Stimulated activated CD8-positive, alpha-beta memory T cell treated with anti-CD3 and anti-CD28 coated beads, Interleukin-2, amount 100 ng/mL, for 1 hour (primary cell): ENCODE data around the gene ZNF683.
"Not testable (repeated sequence)": the region's sequence is repeated elsewhere in the genome, so short reads cannot be mapped to it uniquely, and the experiment has no call there.

ENCODE experiments used
- DNase-seq, 2 donors: peaks; one replicate each; pipeline ENCODE4 v3.0.0-alpha.2; 2020; ENCODE audit warnings: low read depth in 2 of 2

The ZNF683 gene

DNA sequence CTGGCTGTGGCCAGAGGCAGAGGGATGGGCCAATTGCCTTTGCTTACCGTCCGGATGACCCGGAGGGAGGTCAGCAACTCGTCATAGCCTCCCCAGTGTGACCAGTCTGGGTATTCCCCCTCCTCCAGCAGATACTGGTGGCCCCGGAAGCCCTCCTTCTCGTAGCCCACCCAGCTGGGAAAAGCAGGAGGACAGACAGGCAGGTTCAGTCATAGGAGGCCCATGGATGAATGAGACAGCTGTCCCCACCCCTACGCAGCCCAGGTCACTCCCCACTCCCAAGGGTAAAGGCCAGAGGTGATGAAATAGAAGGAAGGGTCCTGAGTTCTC lies 35.4 kb downstream of the ZNF683 start:
- no peak for DNase-seq

DNA sequence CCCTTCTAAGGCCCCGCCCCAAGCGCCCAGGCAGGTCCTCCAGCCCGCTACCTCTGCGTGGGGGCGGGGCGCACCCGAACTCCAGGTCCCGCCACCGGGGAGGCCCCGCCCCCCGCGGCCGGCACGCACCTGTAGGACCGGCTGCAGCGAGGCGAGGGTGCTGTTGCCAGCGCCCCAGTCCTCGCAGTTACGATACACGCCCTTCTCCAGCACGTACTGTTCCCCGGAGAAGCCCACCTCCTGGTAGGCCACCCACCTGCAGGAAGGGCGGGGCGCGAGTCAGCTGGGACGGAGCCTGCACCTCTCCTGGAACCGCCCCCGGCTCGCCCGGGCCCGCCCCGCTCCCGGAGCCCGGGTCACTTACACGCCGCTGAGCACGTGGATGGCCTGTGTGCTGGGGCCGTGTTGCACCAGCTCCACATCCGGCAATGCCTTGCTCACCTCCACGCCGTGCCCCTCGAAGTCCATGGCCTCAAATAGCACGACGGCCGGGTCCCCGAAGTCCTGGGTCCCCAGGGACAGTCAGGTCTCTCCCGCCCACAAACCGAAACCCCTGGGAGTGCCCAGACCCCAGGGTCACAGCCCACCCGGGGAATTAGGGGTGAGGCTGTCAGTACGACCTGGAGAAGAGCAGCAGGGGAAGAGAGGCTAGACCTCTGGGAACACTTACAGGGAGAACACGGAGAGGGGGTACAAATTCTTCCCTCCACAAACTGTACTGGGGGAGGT lies 35.9 kb downstream of the ZNF683 start:
- DNase-seq, result peak; percentile 70 to 76

- no peak for DNase-seq
These were observed 36.6 kb downstream of the ZNF683 start for GRCh38 chr1:26335774-26336476.

DNA sequence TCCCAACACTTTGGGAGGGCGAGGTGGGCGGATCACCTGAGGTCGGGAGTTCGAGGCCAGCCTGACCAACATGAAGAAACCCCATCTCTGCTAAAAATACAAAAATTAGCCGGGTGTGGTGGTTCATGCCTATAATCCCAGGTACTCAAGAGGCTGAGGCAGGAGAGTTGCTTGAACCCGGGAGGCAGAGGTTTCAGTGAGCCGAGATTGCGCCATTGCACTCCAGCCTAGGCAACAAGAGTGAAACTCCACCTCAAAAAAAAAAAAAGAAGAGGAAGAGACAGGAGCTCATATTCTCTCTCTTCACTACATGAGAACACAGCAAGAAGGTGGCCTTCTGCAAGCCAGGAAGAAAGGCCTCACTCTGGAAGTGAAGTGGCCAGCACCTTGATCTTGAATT lies 39.2 kb downstream of the ZNF683 start:
- DNase-seq, result not testable (repeated sequence)

- DNase-seq, result no peak
These were observed 42.3 kb downstream of the ZNF683 start for GRCh38 chr1:26330276-26330675.

DNA sequence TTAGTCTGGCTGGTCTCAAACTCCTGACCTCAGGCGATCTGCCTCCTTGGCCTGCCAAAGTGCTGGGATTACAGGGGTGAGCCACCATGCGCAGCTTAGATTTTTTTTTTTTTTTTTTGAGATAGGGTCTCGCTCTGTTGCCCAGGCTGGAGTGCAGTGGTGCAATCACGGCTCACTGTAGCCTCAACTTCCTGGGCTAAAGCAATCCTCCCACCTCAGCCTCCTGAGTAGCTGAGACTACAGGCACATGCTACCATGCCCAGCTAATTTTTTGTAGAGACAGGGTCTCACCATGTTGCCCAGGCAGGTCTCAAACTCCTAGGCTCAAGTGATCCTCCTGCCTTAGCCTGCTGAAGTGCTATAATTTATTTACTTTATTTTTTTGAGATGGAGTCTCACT lies 43.2 kb downstream of the ZNF683 start:
- not testable (repeated sequence) for DNase-seq

DNA sequence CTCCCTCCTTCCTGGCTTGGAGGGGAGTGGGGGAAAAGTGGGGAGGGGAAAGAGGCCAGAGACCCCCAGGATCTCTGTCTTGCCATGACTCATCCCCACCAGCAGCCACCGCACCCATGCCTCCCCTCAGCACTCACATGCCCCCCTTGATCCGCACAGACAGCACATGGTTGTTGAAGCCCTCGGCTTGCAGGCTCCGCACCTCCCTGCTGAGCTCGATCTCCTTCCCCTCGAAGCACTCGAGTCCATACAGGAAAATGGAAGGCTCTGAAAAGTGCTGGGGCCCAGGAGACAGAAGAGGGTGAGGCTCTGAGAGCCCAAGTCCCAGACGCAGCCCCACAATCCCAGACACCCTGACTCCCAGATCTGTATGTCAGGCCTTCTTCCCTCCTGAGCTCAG lies 44.0 kb downstream of the ZNF683 start:
- DNase-seq, result no peak

DNA sequence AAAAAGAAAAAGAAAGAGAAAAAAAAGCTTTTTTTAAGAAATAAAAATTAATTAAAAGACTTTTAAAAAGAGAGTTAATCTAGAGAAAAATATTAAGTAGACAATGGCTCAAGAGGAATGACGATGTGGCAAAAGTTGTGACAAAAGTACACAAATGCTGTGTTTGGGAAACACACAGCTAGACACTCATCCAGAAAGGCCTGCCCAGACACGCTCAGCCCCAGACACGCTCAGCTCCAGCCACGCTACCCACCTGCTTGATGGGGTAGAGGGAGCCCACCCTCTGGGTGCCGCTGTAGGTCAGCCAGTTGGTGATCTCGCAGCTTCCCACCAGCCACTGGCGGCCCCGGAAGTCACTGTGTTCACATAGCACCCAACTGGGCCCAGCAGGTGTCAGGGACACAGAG lies 44.6 kb downstream of the ZNF683 start:
- DNase-seq, result no peak

DNA sequence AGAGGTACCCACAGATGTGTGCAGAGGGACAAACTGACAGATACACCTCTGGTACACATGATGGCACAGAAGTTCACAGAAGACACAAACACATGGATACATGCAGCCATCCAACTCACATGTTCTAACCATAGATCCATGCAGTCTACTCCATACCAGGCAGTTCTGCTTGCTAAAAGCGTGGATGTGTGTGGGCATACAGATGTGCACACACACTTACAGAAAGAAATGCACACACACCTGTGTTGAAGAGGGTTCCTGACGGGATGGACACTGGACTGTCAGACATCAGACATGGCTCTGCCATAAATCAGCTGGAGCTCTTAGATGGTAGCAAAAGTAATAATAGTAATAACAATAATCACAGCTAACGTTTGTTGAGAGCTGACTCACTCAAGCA lies 48.0 kb downstream of the ZNF683 start:
- DNase-seq, result no peak

- DNase-seq, result no peak
These were observed 49.2 kb downstream of the ZNF683 start for GRCh38 chr1:26323382-26323781.

GRCh38 chr1:26322042-26322331 lies 50.6 kb downstream of the ZNF683 start:
- DNase-seq, result no peak

DNA sequence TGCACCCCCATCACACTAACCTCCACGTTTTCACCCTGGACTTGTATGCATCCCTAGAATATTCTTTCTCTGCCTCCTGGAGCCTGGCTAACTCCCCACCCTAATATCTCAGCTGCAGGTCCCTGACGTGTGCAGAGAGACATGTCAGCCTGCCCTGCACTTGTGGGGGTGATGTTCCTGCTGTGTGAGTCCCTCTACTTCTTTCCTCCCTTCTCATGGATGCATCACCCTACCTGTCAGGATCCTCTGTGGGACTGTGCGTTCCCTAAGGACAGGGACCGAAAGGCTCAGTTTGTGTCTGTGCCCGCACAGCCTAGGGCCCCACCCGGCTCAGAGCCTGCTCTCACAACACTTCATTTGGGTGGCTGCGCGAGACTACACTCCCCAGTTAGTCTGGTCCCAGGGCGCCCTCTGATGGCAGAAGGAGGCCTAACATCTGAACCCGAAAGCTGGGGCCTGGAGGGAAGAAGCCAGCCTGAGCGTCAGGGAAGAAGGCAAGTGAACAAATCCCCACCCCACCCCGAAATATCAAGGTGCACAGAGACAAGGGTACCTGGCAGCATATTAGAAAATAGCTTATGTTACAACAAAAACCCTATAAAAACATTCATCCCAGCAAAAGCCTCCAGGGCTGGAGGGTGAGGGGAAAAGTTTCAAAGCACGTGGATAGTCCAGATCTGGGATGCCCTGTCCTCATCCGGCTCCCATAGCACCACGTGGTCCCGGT lies 51.1 kb downstream of the ZNF683 start:
- DNase-seq, result peak; percentile 90 to 92

DNA sequence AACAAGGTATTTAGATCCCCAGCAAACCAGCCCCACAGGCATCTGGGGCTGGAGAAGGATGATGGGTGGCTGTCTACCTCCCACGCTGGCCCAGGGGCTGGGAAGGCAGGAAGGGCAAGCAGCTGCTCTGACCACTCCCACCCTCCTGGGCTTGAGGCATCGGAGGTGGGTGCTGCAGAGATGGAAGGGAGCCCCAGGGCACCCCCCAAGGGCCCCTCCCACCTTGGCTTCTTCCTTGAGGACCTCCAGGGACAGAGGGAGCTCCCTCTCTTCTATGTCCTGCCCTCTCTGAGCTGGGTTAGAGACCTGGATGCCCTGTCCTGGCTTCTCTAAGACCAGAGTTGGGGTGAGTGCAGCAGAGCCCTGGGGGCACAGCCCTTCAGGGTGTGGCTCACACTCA lies 51.7 kb downstream of the ZNF683 start:
- DNase-seq, result no peak

GRCh38 chr1:26318338-26319064 lies 54.0 kb downstream of the ZNF683 start:
- no peak for DNase-seq

GRCh38 chr1:26317612-26318337 lies 54.8 kb downstream of the ZNF683 start, which contains the start of gene CD52:
TSS of gene CD52 (plus strand) at chr1:26317958. CDS start at chr1:26318018, 60 bp downstream.
- peak; percentile 22 to 49 for DNase-seq

DNA sequence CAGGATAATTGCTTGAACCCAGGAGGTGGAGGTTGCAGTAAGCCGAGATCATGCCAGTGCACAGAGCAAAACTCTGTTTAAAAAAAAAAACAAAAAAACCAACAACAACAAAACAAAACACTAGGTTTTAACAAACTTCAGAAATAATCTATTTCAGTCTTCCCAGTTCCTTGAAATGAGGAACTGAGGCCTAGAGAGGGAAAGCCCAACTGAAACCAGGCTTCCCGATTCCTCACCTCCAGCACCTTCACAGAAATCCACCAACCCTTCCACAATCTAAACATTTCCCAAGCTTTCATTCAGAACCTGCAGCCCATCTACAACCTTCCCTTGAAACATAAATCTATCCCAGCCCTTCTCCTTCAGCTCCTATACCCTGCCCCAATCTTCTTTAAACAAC lies 55.4 kb downstream of the ZNF683 start:
- DNase-seq, result no peak

DNA sequence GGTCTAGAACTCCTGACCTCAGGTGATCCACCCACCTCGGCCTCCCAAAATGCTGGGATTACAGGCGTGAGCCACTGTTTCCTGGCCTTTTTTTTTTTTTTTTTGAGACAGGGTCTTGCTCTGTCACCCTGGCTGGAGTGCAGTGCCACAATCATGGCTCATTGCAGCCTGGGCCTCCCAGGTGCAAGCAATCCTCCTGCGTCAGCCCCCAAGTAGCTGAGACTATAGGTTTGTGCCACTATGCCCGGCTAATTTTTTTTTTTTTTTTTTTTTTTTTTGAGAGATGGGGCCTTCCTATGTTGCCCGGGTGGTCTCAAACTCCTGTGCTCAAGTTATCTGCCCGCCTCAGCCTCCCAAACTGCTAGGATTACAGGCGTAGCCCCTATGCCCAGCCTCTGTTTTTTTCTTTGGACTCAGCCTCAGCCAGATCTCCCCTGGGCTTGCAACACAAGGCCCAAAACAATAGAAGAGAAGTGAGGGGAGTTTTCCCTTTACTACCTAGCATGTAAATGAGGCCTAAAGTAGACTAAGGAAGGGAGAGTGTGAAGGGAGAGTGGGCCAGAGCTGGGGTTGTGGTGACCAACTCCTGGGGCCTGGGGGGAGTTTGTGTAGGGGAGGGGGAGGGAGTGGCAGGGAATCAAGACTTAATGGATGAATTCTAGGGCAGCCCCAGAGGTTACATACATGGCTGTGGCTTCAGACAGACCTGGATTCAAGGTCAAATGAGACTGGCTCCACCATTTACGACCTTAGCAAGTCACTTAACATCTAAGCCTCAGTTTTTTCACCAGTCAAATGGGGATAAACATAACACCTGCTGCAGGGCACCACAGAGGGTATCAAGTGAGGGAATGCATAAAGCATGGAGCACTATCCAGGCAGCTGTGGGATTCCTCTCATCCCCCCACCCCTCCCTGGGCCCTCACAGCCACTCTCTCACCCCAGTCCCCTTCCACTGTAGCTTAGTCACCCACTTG lies 56.4 kb downstream of the ZNF683 start:
- no peak for DNase-seq

DNA sequence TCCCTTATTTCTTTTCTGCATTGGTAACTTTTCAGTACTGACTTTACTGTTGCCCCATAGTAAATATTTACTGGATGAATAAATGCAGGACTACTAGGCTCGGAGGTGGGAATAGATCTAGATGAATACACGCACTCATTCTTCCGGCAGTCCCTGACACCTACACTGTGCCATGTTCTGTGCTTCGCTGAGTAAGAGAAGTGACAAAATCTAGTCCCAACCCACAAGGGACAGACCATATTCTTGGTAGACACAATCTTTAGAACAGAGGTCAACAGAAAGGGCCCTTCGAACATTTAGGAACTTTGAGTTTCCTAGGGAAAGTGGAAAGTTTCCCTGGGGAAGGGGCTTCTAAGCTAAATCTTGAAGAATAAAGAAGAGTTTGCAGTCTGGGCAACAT lies 58.0 kb downstream of the ZNF683 start:
- DNase-seq, result no peak
